GM18507 (cell line): ENCODE results near the gene CFAP65.

Experiments used
- DNase-seq: peaks from one replicate; pipeline ENCODE4 v3.0.0; 2011; ENCODE audit warnings: low read depth; ENCODE audit not compliant: insufficient read length; ENCODE audit errors: extremely low spot score
- FAIRE-seq: peaks from 2 replicates; lab custom pipeline; 2011; peaks lifted over from hg19 to GRCh38; lab: Jason Lieb, UNC

The CFAP65 gene, protein sequence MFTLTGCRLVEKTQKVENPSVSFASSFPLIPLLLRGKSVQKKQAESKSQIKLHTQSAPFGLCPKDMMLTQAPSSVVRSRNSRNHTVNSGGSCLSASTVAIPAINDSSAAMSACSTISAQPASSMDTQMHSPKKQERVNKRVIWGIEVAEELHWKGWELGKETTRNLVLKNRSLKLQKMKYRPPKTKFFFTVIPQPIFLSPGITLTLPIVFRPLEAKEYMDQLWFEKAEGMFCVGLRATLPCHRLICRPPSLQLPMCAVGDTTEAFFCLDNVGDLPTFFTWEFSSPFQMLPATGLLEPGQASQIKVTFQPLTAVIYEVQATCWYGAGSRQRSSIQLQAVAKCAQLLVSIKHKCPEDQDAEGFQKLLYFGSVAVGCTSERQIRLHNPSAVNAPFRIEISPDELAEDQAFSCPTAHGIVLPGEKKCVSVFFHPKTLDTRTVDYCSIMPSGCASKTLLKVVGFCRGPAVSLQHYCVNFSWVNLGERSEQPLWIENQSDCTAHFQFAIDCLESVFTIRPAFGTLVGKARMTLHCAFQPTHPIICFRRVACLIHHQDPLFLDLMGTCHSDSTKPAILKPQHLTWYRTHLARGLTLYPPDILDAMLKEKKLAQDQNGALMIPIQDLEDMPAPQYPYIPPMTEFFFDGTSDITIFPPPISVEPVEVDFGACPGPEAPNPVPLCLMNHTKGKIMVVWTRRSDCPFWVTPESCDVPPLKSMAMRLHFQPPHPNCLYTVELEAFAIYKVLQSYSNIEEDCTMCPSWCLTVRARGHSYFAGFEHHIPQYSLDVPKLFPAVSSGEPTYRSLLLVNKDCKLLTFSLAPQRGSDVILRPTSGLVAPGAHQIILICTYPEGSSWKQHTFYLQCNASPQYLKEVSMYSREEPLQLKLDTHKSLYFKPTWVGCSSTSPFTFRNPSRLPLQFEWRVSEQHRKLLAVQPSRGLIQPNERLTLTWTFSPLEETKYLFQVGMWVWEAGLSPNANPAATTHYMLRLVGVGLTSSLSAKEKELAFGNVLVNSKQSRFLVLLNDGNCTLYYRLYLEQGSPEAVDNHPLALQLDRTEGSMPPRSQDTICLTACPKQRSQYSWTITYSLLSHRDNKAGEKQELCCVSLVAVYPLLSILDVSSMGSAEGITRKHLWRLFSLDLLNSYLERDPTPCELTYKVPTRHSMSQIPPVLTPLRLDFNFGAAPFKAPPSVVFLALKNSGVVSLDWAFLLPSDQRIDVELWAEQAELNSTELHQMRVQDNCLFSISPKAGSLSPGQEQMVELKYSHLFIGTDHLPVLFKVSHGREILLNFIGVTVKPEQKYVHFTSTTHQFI (N-terminal part only)

DNA sequence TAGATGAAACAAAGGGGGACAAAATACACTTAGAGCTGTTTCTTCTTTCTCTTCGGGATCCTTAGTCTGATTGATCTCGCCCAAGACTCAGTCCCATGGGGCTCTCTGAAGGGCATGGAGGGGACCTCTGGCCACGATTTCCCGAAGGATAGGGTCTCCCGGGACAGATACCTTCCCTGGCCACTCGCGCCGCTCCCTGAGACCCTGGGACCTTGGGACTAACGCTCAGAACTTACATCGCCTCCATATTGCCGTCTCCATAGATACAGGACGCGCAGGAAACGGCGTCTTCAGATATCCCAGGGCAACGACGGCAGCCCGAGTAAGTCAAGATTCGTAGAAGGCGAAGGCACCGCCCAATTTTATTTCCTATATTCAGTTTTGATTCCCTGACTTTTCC lies at the start of gene CFAP65:
Gene CFAP65 (minus strand): TSS at position 265 of the 400 bp plus-strand sequence. CDS start 2,468 bp downstream, outside the sequence.
- FAIRE-seq, result no peak
- no peak for DNase-seq

DNA sequence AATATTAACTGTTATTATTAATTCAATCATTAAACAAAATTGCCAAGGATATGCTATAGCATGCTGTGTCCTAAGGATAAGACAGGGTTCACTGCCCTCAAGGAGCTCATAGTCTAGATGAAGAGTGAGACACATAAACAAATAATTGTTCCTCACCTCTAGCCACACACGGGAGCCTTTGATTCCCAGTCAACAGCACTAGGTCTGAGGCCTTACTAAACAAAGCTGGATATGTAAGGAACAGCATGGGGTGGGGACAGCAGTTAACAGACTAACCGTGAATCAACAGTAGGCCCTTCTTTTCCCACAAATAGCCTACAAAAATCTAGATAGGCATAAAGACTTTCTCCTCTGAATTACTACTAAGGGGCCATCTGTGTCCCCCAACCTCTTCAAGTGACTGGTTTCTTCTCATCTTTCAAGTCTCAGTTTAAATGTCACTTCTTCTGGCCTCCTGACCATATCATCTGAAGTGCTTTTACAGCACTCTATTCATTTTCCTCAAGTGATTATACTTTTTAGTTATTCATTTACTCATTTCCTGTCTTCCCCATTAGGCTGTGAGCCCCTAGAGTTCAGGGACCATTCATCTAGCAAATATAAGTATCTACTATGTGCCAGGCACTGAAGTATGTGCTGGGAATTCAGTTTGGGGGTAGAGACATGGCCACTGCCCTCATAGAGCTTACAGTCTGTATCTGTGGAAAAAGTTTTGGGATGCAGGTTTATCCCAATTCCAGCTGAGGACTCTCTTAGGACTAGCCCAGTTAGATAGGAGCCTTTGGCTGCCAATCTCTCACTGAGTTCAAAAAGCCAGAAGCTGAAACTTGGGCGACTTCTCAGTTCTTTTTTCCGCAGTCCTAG lies 49.4 kb upstream of the CFAP65 start:
- DNase-seq, result no peak
- no peak for FAIRE-seq

DNA sequence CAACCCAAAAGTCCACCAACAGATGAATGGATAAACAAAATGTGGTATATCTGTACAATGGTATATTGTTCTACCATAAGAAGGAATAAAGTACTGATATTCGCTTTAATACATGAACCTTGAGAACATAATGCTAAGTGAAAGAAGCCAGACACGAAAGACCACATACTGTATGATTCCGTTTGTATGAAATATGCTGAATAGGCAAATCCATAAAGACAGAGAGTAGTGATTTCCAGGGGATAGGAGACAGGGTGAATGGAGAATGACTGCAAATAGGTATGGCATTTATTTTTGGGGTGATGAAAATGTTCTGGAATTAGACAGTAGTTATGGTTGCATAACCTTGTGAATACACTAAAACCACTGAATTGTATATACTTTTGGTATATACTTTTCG lies 48.0 kb upstream of the CFAP65 start:
- DNase-seq, result no peak
- FAIRE-seq, result no peak

DNA sequence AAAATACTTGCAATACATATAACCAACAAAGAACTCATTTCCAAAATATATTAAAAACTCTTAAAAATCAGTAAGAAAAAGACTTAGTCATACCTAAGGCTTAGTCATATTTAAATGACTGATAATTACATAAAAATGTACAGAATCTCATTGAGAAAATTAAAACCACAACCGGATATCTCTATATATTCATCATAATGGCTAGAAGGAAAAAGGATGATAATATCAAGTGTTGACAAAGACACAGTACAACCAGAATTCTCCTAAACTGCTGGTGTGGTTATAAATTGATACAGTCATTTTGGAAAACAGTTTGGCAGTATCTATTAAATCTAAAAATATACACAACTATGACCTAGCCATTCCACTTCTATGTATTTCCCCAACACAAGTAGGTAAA lies 46.5 kb upstream of the CFAP65 start:
- DNase-seq, result no peak
- no peak for FAIRE-seq

DNA sequence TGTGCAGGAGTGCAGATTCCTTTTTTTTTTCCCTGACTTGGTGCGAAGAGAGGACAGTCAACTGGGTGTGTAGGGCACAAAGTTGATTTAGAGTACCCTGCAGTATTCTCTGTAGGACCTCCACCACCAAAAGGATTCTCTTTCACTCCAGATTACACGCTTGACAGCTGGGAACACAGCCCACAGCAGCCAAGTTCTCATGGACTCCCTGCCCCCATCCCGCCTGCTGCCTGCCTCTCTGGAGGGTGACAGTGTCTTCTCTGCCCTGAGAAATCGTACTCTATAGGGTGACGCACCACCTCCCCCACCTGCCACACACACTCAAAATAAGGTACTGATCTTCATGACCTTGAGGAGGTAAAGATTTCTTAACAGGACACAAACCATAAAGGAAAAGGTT lies 46.0 kb upstream of the CFAP65 start:
- DNase-seq, result no peak
- no peak for FAIRE-seq

DNA sequence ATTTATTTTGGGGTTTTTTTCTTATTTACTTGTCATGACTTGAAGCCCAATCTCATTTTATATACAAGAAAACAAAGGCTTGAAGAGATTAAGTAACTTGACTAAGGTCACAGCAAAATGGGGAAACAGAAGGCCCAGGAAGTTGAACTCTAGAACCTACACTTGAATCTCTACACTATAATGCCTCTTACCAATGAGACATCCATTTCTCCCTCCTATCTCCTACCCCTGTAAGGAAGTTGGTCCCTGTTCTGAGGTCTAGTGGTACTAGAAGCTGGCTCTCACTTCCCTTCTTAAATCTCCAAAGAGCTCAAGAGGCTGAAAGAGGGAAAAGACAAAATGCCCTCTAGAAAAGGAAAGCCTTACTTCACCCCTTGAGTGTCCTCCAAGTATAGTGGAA lies 44.9 kb upstream of the CFAP65 start:
- DNase-seq, result no peak
- peak; percentile 49 for FAIRE-seq

DNA sequence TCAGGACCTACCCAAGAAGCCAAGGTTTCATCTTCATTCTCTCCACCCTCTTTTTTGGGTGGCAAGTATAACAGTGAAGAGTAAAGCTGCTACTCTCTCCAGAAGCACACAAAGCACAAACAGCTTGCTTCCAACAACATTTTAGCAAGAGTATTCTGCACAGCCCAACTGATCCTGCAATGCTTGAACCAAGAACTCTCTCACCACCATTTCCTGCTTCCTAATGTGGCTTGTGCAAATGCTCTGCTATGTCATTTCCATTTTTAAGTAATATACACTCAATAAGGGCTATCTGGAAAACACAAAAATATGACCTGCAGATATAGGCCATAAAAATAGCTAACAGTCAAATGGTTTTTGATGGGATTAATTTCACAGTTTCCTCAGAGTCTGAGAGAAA lies 43.5 kb upstream of the CFAP65 start:
- no peak for FAIRE-seq
- no peak for DNase-seq

DNA sequence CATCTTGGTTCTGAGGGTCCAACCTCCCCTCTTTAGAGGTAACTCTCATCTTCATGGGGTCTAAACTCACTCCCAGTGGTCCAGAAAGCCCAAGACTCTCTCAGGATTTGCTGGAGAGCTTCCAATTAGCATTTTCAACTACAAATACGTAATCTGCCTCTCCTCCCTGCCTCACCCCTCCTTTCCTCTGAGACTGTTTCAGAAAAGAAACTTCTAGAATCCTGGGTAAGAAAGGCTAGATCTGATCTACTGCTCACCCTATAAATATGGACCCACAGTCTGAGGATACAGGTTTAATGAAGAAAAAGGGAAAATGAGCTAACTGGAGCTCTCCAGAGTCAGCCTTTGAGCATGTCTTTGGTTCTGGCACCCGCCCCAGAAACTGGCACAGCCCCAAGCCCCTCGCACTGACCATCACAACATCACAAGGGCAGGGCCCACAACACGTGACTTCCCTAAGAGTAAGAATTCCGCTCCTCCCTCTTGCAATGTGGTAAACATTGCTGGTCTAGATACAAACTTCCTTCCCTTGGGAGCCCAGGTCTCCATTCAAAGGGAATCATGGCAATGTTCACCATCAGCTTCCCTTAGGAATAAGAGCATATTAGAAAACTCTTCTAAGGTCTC lies 41.1 kb upstream of the CFAP65 start:
- no peak for DNase-seq
- FAIRE-seq, result no peak

DNA sequence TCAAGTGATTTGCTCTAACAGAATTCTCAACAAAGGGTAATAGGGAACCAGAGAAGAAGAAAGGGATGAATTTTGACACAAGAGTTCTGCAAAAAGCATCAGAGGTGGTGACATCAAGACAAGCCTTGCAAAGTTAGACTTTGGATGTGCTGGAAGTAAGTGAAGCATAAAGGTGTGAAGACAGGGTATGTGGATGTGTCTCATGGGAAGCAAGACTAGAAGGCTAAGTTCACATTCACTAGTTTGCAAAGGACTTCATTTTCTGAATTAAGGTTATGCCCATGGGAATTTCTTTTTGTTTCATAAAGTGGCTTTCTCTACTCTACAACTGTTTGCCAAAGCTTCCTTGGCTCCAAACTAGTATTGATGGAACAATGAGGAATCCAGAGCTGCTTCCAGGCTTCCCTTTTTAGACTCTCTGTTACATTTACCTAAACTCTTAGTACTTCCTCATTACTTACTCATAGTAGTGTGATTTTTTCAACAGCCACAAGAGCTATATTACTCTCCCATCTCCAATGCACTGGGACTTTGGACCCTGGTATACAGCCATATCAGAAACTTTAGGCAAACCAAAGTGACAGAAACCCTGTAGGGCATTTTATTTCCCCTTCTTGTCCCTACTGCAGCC lies 40.5 kb upstream of the CFAP65 start:
- DNase-seq (no peak), FAIRE-seq (peak; percentile 54)

DNA sequence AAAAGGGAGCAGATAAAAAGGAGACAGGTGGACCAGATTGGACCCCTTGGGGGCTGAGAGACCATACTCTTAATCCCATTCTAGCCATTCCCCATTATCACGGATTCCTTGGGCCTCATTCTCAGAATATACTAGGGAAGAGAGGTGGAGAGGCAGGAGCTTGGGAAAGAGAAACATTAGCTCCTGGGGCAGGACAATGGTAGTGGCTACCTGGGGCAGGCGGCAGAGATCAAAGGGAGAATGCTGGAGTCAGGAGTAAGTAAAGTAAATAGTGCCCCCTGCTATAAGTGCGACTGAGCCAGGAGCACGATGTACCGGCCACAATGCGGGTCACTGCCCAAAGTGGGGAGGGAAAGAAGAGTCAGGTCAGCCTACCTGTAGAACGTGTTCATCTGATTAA lies 39.8 kb upstream of the CFAP65 start:
- DNase-seq (no peak), FAIRE-seq (no peak)

DNA sequence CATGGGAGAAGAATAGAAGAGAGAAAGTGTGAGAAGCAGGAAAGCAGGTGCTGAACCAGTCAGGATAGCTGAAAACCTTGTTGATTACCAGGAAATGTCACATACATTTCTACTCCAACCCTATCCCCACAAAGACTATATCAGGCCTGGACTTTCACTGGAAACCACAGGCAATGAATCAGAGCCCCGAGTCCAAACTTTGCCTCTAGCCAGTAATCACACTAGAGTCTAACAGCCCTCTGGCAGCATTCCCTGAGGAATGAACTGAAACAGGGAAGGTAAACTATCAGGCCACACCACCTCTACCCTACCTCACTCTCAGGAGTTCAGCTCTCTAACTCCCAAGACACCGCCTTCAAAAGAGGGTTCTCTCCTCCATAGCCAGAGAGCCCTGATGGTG lies 38.1 kb upstream of the CFAP65 start:
- DNase-seq (no peak), FAIRE-seq (no peak)

DNA sequence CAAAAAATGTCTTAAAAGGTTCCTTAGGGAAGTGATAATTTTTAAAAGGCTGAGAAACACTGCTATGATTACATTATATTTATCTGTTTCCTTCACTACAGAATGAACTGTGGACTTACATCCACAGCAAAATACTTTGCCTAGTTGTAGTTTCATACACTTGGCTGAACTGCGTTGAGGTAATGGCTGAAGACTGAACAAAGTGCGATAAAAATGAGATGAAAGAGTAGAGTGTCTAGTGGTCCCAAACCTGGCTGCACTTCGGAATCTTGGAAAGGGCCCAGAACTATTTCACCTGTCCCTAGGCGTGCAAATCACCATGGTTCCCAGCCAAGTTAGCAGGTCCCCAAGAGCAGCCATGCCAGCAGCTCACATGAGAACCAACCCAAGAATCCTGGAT lies 37.6 kb upstream of the CFAP65 start:
- DNase-seq (no peak), FAIRE-seq (no peak)

DNA sequence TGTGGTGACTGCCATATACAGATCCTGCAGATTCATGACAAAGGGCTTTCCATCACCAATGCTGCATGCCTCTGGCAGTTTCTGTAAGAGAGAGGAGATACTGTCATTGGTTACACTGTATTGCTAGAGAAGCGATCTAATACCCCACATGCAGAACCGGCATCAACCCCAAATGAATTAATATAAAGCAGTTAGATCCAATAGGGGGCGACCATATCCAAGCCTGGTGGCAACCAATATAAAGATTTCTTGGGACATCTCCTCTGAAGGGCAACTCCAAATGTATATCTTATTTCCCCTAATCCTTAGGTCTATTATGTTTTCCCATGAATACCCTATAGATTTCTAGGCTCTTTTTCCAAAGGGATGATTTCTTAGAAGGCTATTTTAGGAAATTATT lies 36.8 kb upstream of the CFAP65 start:
- no peak for FAIRE-seq
- no peak for DNase-seq

DNA sequence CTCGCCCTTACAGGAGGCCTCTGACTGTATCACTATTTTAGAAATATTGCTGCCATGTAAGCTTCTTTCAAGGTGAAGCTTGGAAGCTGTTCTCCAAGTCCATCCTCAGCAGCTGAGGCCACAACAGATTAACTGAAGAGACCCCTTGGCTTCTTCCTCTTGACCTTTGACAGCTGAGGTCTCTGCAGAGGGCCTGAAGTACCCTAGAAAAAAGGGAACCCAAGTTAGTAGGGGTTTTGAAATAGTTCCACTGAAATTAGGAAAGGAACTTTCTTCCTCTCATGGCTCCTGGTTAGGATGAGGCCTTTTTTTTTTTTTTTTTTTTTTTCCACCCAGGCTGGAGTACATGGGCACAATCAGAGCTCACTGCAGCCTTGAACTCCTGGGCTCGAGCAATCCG lies 34.9 kb upstream of the CFAP65 start:
- DNase-seq (no peak), FAIRE-seq (no peak)

DNA sequence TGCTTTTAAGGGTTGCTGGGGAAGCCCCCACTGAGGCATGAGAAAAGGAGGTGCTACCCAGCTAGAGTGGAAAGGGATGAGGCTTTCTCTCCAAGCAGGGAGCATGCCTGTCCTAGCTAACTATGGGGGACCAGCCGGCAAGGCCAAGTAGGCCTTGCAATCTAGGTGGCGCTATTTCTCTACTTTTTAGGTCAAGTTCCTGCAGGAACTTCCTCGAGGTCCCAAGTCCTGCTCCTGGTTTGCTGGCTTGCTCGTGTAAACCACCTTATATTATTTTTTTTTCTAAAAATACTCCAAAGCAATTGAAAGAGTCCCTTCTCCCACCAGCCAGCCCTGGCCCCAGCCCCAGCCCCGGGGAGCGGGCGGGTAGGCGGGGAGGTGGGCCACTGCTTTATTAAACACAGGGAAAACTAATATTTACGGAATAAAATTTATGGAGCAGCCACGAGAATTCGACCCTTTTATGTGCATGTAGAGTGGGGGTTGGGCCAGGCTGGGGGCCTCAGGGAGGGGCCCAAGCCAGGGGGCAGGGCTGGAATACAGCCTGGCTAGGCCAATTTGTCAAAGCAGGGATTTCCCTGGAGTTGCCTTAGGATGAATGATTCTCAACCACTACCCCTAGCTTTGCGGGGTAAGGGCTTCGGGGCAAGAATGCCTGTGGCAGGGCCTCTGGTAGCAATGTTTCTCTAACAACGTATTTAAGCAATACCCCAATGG lies 32.3 kb upstream of the CFAP65 start:
- no peak for DNase-seq

DNA sequence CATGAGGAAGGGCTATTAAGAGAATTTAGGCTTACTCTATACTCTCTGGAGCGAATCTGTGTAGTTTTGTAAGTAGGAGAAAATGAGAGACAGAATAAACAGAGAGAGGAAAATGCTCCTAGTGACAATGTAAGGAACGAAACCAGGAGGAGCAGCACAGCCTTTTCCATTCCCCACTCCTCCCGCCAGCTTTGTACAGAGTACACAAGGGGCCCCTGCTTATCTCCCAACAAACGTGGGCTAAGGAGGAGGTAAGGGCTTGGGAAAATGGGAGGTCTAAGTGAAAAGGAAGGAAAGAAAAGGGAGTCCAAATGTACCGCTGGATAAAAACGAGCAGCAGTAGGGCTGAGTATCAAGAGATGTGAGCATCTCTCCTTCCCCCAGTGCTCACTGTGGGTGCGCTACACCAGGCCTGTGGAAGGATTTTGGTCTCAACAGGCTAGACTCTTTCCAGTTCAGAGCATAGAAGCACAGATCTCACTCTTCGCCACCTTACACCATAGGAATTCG lies 31.5 kb upstream of the CFAP65 start:
- no peak for DNase-seq

More for the DNA sequence above, 32.3 kb upstream of the CFAP65 start:
- FAIRE-seq, result peak; percentile 78

DNA sequence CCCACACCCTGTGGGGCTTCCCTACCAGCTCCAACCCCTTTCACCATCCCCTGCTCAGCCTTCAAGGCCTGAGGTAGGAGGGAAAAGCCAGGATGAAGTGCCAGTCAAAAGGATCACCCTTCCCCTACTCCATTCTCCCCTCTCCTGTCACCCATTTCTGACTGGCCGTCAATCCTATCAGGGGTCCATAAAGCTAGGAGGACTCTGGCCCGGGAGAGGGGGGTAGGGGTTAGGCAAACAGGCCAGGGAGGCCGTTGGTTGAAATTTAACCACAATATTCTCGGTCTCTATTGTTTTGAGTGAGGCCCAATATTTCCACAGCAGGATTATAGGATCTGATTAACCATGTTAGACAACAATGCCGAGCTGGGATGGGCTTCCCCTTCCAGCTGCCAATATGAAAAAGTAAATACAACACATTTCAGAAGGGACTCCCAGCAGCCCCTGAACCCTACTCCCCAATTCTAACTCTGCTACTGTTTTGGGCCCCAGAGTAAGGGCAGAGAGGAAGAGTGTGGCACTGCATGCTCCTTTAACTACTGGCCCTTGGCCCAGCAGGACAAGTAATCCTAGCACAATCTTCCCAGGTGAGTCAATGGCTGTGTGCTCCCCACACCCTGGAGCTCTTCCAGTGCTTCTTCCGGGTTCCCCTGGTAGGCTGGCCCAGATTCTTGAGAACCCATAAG lies 30.0 kb upstream of the CFAP65 start:
- DNase-seq (no peak), FAIRE-seq (no peak)

More for the DNA sequence above, 31.5 kb upstream of the CFAP65 start:
- no peak for FAIRE-seq
